ENCODE measurements around the gene NR5A2.

NR5A2 gene

DNA sequence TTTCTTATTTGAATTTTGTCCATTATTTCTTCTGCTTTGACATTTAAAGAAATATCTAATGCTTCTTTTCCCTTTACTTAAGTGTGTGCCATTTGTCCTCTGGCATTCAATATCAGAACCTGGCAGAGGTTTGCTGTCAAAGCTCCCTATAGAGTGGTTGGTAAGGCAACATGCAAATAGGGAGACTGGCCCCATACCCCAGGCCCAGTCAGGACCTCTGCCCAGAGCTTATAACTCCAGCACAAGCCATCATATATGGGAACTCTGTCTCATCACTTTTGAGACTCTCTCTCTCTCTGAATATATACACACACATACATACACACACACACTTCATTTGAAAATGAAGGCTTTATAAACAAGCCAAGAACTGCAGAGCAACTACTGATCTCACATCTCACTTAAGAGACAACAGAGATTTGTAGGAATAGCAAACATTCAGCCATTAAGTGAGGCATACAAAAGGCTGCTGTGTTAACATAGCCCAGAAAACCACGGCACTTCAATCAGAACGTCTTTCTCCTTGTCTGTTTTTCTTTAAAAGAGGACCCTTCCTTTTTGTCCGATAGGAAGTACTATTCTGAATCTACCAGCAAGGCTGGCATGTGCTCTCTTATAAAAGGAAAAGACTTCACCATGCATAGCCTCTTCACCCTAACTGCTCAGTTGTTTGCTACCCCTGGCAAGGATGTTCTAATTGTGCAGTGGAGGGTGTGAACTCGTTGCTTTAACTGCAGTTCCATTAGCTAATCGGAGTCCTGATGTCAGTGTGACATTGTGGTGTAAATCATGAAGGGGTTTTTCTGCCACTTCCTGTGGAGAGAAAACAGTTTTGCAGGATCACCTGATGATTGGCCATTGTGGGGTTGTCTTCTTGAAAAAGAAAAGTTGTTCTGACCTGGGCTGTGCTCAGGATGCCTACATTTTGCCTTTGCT is 101.7 kb downstream of the NR5A2 start:
- no peak for DNase-seq

DNA sequence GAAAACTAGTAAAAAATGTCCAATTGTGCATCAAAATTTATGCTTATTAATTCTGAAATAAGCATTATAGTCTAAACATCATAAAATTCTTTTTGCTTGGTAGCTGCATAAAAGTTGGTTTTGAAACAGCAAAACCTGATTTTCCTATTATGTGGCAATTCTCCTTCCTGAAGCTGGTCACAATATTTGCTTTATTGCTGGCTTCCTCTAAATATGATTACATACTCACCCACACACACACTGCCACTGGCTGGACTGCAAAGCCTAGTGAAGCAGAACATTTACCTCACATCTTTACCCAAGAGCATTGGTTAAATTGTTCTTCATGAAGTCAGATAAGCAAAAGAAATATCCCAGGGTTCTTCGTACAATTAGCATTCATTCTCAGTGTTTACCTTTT is 103.0 kb downstream of the NR5A2 start:
- DNase-seq, result no peak

DNA sequence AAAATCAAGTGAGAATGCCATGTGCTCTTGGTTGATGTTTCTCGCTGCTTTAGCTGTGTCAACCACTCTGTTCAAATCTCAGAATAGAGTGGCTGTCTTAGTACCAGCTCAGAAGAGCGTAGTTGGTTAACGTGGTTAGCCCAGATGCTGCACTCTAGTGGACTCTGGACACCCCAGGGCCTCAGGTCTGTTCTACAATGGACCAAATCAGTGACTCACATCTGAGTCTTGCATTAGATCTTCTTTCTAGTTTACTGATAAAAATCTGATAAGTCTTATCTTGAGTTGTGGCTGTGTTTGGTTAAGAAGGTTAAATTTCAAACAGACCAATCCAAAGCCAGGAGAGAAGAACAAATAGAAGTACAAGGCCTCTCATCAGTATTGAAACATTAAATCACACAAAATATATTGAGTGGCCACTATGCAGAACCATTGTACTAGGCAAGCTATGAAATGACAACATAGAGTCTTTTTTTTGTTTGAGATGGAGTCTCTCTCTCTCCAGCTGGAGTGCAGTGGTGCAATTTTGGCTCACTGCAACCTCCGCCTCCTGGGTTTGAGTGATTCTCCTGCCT is 104.1 kb downstream of the NR5A2 start:
- DNase-seq, result peak; percentile 76

DNA sequence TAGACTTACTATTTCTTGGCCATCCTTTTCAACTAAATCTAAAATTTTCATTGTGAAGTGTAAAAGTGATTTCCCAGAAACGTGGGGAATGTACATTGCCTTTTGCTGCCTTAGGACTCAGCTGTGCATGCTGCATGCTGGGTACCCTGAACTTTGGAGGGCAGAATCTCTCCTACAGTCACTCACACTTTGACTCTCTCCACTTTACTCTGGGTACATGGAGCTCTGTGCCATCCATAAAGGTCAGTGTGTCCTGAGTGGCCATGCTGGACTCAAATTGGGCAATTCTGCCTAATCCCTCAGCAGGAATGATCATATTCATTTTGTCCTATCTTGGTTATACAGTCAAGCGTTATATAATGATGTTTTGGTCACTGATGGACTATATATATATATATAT is 105.6 kb downstream of the NR5A2 start:
- no peak for DNase-seq

DNA sequence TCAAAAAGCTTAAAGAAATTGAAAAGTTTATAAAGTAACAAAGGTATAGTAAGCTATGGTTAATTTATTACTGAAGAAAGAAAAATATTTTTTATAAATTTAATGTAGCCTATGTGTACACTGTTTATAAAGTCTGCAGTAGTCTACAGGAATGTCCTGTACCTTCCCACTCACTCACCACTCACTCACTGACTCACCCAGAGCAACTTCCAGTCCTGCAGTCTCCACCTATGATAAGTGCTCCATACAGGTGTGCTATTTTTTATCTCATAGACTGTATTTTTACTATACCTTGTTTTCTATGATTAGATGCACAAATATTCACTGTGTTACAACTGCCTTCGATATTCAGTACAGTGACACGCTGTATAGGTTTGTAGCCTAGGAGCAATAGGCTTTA is 106.6 kb downstream of the NR5A2 start:
- no peak for DNase-seq

DNA sequence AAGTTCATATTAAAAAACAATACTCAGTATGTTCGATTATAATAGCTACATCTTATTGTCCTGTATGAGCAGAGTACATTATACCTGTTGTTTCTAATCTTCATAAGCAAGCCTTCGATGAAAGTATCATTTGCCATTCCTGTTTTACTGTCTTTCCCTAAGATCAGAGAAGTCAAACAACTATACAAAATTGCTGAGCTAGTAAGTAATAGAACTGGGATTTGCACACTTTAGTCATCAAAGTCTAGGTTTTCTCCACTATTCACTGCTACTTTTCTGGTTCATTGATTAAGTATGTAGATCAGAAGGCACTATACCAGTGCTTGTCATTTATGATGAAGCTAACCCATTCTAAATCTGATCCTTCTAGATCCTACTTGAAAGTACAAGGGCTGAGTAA is 108.9 kb downstream of the NR5A2 start:
- DNase-seq, result no peak

DNA sequence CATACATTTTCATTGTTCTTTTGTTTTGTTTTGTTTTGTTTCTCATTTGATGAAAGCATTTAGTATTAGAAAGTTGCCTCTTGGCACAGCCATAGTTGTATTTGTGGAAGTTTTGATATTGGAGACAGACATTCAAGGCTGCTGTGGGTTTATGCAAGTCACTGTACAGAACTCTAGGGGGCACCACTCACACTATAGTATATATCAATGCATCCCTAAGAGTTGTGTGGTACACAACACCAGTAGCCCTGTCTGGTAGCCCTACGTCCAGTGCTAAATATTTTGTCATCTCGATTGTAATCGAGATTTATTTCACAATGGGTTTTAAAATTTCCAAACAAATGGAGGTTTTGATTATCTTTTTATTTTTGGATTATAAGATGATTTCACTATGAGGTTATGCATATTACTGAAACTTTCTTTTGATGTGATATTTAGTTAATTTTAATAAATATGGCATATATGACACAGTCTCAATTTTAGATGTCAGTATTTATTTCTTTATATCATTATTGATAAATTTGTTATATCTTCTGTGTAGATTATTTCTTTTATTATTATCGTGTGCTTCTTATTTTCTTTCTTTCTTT is 112.2 kb downstream of the NR5A2 start:
- DNase-seq, result no peak

DNA sequence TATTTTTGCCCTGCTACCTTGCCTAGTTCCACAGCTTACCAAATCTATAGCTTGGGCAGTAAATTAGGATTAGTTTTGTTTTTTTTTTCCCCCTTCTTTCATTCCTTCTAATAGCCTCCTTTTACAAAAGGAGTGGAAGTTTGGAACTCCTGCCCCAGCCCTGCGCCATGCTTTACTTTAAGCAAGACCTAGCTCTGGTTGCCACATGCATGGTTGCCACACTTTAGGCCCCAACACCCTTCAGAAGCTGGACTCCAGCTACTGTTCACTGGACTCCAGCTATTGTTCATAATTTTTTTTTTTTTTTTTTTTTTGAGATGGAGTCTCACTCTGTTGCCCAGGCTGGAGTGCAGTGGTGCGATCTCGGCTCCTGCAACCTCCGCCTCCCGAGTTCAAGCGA is 115.8 kb downstream of the NR5A2 start:
- no peak for DNase-seq

DNA sequence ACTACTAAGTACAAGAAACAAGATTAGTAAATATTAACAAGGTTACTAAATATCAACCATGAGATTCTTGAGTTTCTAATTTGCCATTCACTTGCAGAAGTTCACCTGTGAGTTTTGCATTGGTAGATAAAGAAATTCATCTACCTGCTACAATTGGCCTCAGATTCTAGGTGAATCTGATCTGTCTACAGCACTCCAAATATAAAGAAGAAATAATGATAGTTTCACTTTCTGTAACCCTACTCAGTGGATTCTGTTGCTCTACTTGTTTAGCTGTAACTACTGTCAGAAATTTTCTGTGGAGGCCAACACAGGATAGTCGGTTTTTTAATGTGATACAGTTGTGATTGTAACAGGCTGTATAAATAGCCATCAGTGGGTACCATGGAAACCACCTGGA is 118.6 kb downstream of the NR5A2 start:
- DNase-seq, result no peak

DNA sequence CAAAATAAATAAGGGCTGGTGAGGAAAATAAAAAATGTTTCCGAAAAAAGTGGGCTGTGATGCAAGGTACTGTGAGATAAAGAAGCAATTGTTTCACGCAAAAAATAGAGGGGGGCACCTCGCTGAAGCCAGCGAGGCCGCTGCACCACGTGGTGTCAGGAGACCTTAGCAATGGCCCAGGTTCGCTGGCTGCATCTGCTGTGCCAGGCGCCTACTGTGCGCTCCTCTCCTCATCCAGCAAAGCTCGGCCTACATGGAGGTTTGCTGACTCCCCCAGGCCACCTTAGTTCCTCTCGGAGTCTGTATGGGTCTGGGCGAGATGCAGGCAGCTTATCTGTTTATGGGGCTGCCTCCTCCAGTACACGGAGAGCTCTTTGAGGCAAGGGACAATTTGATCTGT is 119.6 kb downstream of the NR5A2 start:
- no peak for DNase-seq

DNA sequence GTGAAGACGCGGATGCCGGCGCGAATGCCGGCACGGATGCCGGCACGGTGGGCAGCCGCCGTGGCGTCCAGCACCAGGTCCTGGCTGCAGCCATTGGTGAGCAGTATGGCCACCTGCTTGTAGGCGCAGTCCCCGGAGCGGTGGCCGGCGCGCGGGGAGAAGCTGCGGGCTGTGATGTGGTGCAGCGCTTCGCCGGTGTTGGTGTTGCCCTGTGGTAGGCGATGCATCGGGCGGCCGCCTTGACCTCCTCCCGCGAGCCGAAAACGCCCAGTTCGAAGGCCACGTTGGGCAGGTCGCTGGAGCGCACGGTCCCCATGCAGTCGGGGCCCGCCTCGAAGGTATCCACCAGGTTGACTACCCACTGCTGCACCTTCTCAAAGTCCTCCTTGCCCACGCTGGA is 120.2 kb downstream of the NR5A2 start:
- DNase-seq, result no peak

DNA sequence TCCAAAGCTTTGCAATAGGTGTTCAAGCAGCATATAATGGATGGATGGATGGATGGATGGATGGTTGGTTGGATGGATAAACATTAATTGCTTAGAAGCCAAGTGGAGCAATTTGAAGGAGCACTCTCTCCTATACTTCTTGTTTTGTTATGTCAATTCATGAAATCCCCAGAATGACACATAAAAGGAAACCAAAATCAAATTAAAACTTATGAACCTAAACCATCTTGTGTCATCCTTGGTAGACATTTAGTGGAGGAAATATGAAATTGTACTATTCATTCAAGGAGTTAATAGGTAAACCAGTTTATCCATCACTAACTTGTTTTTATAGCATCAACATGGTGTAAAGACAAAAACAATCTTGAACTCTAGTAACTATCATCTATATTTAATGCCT is 122.5 kb downstream of the NR5A2 start:
- no peak for DNase-seq

DNA sequence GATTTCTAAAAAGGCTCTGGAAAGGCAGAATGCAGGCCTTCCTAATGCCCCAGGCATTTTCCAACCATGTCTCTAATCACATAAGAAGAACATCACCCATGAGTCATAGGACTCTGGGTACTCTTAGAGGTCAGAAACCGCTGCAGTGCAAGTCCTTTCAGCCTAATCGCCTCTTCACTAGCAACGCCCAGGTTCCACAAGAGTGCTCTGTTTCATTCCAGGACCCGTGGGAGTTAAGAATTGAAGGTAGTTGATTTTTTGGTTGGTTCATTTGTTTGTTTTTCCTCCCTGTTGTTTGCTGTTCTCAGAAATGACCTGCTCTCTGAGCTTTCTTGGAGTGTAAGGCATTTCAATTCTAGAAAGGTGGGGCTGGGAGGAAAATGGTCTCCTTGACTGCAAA is 123.2 kb downstream of the NR5A2 start:
- DNase-seq, result peak; percentile 95

DNA sequence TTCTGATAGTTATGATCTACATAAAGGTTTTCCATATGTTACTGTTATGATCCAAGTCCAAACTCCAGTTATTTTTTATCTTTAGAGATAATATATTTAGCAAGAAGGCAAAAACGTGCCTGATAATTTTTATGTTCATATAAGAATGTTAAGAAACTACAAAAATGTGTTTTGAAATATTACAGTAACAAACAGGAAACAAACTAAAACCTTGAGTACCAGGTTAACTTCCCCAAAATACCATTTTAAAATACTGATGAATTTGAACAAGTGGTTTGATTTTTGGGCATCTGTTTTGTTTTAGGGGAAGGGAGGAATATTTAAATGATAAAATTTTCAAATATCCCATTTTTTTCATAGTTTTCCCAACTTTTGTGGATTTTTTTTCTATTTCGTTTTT is 124.8 kb downstream of the NR5A2 start:
- no peak for DNase-seq

DNA sequence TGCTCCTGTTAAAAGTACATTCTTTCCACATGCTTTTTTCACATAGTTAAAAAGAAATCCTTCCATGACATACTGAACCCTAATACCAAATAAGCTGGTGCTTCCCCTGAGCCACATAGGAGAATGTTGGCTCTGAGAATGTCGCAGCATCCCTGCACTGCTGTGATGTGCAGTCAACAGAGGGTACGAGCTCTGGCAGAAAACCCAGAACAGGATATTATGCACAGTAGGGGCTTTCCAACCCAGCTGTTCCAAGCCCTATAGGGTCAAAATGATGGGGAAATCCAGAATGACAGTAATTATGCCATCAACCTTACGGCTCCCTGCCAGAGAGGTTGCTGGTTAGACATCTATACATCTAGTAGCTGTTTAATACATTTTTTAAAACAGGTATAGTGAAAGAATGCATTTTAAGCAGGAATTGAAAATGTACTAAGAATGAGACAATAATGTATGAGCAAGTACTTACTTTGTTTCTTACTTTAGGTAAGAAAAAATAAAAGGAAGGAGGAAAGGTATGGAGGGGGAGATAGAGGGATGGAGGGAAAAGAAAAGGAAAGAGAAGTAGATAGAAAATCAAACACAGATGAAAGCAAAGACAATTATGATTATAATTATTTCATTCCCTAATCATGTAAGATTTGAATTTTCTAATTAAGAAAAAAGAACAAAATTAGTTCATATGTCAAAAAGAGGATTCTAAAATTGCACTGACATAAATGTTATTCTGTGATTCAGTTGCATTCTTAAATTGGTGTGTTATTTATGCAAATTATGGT is 126.0 kb downstream of the NR5A2 start:
- DNase-seq, result no peak

DNA sequence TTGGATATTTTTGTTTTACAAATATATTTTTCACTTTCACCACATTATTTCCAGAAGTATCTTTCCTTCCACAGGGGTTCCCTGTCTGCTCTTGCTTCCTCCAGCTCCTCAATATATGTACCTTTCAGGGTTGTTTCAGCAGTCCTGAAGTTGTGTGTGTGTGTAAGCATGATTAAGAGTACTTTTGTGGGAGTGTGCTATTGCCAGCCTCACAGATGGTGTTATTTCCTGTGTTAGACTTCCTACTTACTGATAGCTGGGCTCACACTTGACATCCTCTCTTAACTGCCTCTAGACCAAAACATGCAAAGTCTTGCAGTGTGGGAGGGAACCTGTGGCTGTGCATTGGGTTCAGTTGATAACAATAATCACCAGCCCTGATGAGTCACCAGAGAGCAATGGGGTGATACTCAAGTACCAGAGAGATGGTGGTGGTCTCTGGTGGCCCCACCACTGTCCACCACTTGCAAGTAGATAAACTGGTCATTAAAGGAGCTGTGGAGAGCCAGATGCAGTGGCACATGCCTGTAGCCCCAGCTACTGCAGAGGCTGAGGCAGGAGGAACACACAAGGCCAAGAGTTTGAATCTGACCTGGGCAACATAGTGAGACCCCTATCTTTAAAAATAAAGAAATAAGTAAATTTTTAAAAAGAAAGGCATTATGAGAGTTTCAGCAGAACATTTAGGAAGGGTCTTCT is 126.7 kb downstream of the NR5A2 start:
- peak; percentile 68 for DNase-seq

DNA sequence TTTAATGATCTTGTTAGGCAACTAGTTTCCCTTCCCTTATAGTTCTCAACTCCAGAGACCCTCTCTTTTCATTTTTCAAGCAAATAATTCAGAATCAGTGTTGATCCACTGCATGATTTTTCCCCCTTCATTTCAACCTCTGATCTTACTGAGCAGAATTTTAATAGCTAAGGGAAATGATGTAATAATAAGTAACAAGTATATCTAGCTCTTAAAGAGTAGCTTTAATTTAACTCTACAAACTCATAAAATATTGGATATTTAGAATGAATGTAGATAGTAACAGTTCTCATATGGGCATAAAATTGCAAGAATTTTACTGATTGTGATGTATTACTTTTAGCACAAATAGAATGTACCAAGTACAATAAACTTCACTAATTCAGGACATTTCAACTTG is 130.2 kb downstream of the NR5A2 start:
- no peak for DNase-seq

DNA sequence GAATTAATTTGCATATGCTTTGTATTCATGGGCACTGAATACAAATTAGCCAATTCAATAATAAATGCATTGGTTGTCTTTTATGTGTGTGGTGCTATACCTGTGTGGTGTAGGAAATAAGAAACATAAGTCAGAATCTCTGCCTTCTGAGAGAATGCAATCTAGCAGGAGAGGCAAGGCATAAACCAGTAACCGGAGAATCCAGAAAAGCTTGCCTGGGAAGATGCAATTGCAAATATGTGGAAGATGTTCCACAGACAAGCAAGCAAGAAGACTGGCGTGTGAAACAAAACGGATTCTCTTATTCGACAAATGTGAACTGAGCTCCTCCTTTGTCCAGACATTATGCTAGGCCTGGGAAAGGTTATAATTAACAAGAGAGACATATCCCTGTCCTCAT is 134.3 kb downstream of the NR5A2 start:
- DNase-seq, result no peak

DNA sequence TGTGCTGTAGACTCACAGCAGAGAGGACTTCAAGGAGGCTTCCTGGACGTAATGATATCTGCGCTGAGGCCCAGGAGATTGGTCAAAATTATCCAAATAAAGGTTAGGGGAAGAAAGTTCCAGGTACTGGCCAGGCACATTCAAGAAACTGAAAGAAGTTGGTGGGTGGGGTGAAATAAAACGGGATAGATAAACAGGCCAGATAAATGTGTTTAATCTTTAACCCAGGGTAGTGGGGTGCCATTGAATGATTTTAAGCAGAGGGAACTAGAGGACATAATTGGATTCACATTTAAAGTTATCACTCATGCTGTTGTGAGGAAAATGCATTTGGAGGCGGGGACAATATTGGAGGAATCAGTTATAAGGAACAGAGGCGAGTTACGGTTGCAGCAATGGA is 134.7 kb downstream of the NR5A2 start:
- no peak for DNase-seq

DNA sequence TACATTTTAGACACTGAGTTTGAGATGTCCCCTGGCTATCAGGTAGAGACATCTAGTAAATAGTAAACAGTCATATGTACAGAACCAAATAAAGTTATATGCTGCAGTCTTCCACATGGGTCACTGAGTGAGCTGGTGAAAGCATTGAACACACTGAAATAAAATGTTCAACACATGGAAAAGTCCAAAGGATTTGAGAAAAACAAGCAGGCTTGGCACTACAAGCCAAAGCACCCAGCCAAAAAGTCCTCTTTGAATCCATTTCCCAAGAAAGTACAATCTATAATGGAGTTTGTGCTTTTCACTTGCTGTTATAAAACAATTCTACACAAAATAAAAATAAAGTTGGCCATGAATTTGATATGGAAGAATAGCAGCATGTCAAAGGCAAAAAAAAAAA is 135.4 kb downstream of the NR5A2 start:
- no peak for DNase-seq

DNA sequence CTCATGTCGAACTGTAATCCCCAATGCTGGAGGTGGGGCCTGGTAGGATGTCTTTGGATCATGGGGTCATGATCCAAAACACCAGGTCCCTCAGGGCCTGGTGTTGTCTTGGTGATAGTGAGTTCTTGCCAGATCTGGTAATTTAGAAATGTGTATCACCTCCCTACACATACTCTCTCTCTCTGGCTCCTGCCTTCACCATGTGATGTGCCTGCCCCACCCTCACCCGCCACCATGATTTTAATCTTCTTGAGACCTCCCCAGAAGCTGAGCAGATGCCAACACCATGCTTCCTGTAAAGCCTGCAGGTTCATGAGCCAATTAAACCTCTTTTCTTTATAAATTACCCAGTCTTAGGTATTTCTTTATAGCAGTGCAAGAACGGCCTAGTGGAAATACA is 136.4 kb downstream of the NR5A2 start:
- no peak for DNase-seq

DNA sequence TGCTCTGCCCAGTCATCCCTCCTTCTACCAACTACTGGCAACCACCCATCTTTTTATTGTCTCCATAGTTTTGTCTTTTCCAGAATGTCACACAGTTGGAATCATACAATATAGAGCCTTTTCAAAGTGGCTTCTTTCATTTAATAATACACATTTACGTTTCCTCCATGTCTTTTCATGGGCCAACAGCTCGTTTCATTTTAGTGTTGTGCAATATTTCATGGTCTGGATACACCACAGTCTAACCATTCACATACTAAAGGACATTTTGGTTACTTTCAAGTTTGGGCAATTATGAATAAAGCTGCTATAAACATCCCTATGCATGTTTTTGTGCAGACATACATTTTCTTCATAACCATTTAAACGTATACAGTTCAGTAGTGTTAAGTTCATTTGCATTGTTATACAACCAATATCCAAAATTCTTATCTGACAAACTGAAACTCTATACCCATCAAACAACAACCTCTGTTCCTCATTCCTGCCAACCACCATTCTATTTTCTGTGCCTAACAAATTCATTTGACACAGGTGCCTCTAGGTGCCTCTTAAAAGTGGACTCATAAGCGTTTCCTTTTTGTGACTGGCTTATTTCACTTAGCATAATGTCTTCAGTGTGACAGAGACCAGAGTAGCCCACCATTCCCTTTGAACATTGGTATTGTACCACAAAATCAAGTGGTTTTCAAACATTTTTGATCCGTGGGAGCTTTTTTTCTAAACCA is 138.1 kb downstream of the NR5A2 start:
- DNase-seq, result no peak

Measured in islet precursor cell (in vitro differentiated cells).